WI38 (cell line): Measurements from ENCODE around the gene DHRS3.

Source experiments
- H3K4me3 ChIP-seq: 2 replicates; pipeline ENCODE4 v1.5.1; 2011; ENCODE audit warnings: low read depth, mild to moderate bottlenecking, control low read depth, low read length
- CTCF ChIP-seq: IDR thresholded peaks from 2 replicates; pipeline ENCODE4 v1.5.1; 2012; ENCODE audit warnings: low read depth, mild to moderate bottlenecking, control low read depth, low read length

The DHRS3 gene

GRCh38 chr1:12601700-12602658 is 16.0 kb downstream of the DHRS3 start:
- no peak overlapping the region for H3K4me3 ChIP-seq
- no peak for TF ChIP-seq CTCF

DNA sequence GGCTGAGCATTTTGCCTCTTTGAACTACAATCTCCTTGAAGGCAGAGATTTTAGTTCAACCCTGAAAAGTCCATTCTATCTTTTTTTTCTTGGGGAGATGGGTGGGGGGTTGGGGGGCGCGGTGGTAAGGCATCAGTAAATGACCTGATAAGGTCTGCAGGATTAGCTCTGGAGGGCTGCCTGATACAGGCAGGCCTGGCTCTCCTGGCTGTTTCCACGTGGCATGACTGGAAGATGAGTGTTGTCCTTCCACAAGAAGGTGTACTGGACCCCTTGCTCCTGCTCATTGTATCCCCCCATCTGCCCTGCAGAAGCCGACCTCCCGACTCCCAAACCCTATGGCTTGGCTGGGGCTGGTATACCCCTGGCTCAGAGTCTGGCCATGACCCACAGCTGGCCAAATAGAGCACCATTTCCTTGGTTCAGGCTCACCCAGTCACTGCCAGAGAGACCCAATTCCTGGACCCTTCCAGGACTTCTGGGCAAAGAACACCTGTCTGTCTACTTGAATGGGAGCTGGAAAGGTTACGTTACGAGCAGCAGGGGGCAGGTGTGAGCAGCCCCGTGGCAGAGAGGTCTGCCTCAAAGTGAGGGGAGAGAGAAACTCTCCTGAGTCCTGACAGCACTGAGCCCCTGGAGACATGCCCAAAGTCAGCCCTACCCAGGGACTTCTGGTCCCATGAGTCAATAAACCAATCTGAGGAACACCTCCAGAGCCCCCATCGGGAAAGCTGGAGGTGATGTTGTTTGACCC is 17.0 kb downstream of the DHRS3 start:
- TF ChIP-seq CTCF, result peak; percentile 18; the same call in 1 of the 2 replicates
- H3K4me3 ChIP-seq, result no peak overlapping the region

- no peak for TF ChIP-seq CTCF
- no peak overlapping the region for H3K4me3 ChIP-seq
Measured at GRCh38 chr1:12600335-12600734, 17.7 kb downstream of the DHRS3 start.

DNA sequence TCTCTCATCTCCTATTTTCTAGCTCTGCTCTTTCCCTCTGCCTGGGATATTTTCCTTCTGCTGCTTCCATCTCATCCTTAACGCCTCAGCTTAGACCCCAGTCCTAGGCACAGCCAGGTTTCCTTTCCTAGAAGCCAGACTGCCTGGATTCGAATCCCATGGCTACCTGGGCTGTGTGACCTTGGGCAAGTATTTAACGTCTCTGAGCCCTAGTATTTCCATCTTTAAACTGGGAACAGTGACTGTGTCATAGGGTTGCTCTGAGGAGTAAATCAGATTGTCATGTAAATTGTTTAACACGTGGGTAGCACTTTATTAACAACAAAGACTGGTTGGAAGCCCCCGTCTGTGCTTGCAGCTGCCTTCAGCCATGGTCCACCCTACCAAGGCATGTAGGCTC is 18.4 kb downstream of the DHRS3 start:
- no peak for TF ChIP-seq CTCF

DNA sequence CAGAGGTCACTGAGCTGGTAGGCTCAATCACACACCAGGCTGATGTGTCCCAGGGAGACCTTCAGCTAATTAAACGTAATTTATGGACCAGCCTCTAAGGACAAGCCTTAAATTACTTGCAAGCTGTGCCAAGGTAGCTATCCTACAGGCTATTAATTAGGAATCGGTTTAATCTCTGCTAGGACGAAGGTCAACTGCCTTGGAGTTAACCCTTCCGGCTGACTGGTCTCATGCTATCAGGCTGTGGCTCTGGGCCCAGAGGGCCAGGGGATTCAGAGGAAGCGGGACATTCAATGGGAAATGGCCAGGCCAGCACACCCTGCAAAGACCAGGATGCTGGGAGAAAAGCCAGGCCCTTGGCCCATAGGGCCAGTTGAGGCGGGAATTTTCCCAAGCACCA is 19.0 kb downstream of the DHRS3 start:
- TF ChIP-seq CTCF, result no peak
- no peak overlapping the region for H3K4me3 ChIP-seq

More for the DNA sequence above, 18.4 kb downstream of the DHRS3 start:
- H3K4me3 ChIP-seq, result no peak overlapping the region

DNA sequence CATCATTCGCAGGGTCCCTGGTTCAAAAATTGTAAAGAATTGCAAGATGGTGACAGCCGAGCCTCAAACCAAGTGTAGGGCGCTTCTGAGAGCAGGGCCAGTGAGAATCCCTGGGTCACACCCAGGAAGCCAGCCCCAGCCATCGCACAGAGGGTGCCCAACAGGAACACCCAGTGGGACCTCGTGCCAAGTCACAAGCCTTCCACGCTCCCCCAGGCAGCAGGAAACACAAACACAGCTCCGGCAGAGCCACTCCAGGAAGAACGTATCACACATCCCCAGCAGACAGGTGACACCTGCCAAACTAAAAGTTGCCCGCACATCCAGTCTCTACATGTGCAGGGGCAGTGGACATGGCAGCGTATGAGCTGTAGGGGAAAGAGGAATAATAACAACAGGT is 20.2 kb downstream of the DHRS3 start:
- TF ChIP-seq CTCF, result no peak
- H3K4me3 ChIP-seq, result no peak overlapping the region
